HEK293 (cell line): ENCODE data around the gene PIGS.

Source experiments
- CTCF ChIA-PET: fragments of 350-600 bp; formaldehyde crosslinking; extraction: SDS; loops from one replicate; lab custom pipeline; 2021; ENCODE audit warnings: antibody characterized with exemption; lab: Yijun Ruan, JAX
- POLR2A ChIA-PET: fragments of 300-600 bp; formaldehyde crosslinking; extraction: SDS; loops from one replicate; lab custom pipeline; 2020; ENCODE audit warnings: antibody characterized with exemption, inconsistent platforms; lab: Yijun Ruan, JAX
- H3K27ac ChIP-seq: fragments of 200-500 bp; sonication (Bioruptor generic); 2 replicates; pipeline ENCODE4 v1.5.1; 2014; ENCODE audit warnings: low read depth, low read length, control low read depth, inconsistent platforms; ENCODE audit errors: extremely low read depth
- H3K36me3 ChIP-seq, 2 experiments: fragments of 200-500 bp in 1 of 2; sonication (Bioruptor generic) in 1 of 2; 1 replicate in 1 of 2; 2 replicates in 1 of 2; pipeline ENCODE4 v1.5.1; 2014 to 2017; ENCODE audit warnings: inconsistent platforms in 2 of 2, low read length in 2 of 2; ENCODE audit not compliant: control insufficient read depth in 2 of 2, insufficient read depth in 1 of 2
- H3K4me1 ChIP-seq: fragments of 200-500 bp; sonication (Bioruptor generic); 2 replicates; pipeline ENCODE4 v1.5.1; 2014; ENCODE audit warnings: mild to moderate bottlenecking, low read length, inconsistent platforms; ENCODE audit not compliant: control insufficient read depth, insufficient read depth
- H3K4me3 ChIP-seq: 2 replicates; pipeline ENCODE4 v1.5.1; 2011; ENCODE audit warnings: low read depth, mild to moderate bottlenecking, control low read depth, low read length, moderate library complexity
- H3K9me3 ChIP-seq: fragments of 200-500 bp; sonication (Bioruptor generic); 2 replicates; pipeline ENCODE4 v1.5.1; 2014; ENCODE audit warnings: low read depth, low read length, inconsistent platforms; ENCODE audit not compliant: control insufficient read depth, insufficient read depth
- BCL11A ChIP-seq: fragments of 450-650 bp; formaldehyde crosslinking; IDR thresholded peaks from 2 replicates; pipeline ENCODE4 v1.5.1; 2016; ENCODE audit warnings: low read depth, missing biosample characterization, missing genetic modification characterization
- IKZF3 ChIP-seq: fragments of 450-650 bp; IDR thresholded peaks from 2 replicates; pipeline ENCODE4 v1.5.0; 2018; ENCODE audit warnings: missing biosample characterization, mild to moderate bottlenecking, missing genetic modification characterization, moderate library complexity
- INSM2 ChIP-seq: fragments of 450-650 bp; formaldehyde crosslinking; IDR thresholded peaks from 2 replicates; pipeline ENCODE4 v1.5.1; 2016; ENCODE audit warnings: missing biosample characterization, missing genetic modification characterization
- PRDM4 ChIP-seq: fragments of 450-650 bp; formaldehyde crosslinking; IDR thresholded peaks from 2 replicates; pipeline ENCODE4 v1.5.1; 2017; ENCODE audit warnings: missing biosample characterization, missing genetic modification characterization
- RBAK ChIP-seq: fragments of 450-650 bp; formaldehyde crosslinking; IDR thresholded peaks from 2 replicates; pipeline ENCODE4 v1.5.1; 2016; ENCODE audit warnings: missing biosample characterization, missing genetic modification characterization
- SP3 ChIP-seq: fragments of 450-650 bp; formaldehyde crosslinking; IDR thresholded peaks from 2 replicates; pipeline ENCODE4 v1.5.1; 2016; ENCODE audit warnings: missing biosample characterization, missing genetic modification characterization
- YY1 ChIP-seq: fragments of 450-650 bp; formaldehyde crosslinking; IDR thresholded peaks from 2 replicates; pipeline ENCODE4 v1.5.1; 2018; ENCODE audit warnings: missing biosample characterization, missing genetic modification characterization
- ZBTB21 ChIP-seq: fragments of 450-650 bp; formaldehyde crosslinking; IDR thresholded peaks from 2 replicates; pipeline ENCODE4 v1.5.1; 2017; ENCODE audit warnings: missing biosample characterization, missing genetic modification characterization
- ZBTB8A ChIP-seq: fragments of 450-650 bp; formaldehyde crosslinking; IDR thresholded peaks from 2 replicates; pipeline ENCODE4 v1.5.1; 2016; ENCODE audit warnings: missing biosample characterization, missing genetic modification characterization
- ZNF140 ChIP-seq: fragments of 450-650 bp; formaldehyde crosslinking; IDR thresholded peaks from 2 replicates; pipeline ENCODE4 v1.5.1; 2016; ENCODE audit warnings: missing biosample characterization, missing genetic modification characterization
- ZNF169 ChIP-seq: fragments of 450-650 bp; formaldehyde crosslinking; IDR thresholded peaks from 2 replicates; pipeline ENCODE4 v1.5.1; 2016; ENCODE audit warnings: missing biosample characterization, missing genetic modification characterization
- ZNF2 ChIP-seq: fragments of 450-650 bp; formaldehyde crosslinking; IDR thresholded peaks from 2 replicates; pipeline ENCODE4 v1.5.1; 2016; ENCODE audit warnings: missing biosample characterization, missing genetic modification characterization
- ZNF335 ChIP-seq: fragments of 450-650 bp; formaldehyde crosslinking; conservative IDR thresholded peaks from 2 replicates; pipeline ENCODE4 v1.5.1; 2016; ENCODE audit warnings: missing biosample characterization, missing genetic modification characterization
- ZNF341 ChIP-seq: fragments of 450-650 bp; formaldehyde crosslinking; IDR thresholded peaks from 2 replicates; pipeline ENCODE4; 2016; ENCODE audit warnings: low read depth, missing biosample characterization, missing genetic modification characterization
- ZNF391 ChIP-seq: fragments of 450-650 bp; formaldehyde crosslinking; IDR thresholded peaks from 2 replicates; pipeline ENCODE4 v1.5.1; 2016; ENCODE audit warnings: low read depth, missing biosample characterization, missing genetic modification characterization, borderline replicate concordance
- ZNF404 ChIP-seq: fragments of 450-650 bp; formaldehyde crosslinking; IDR thresholded peaks from 2 replicates; pipeline ENCODE4 v1.5.1; 2017; ENCODE audit warnings: missing biosample characterization, missing genetic modification characterization
- ZNF449 ChIP-seq: fragments of 450-650 bp; formaldehyde crosslinking; IDR thresholded peaks from 2 replicates; pipeline ENCODE4 v1.5.1; 2017; ENCODE audit warnings: missing biosample characterization, mild to moderate bottlenecking, missing genetic modification characterization, moderate library complexity
- ZNF518A ChIP-seq: fragments of 450-650 bp; formaldehyde crosslinking; conservative IDR thresholded peaks from 2 replicates; pipeline ENCODE4 v1.5.1; 2016; ENCODE audit warnings: low read depth, missing biosample characterization, missing genetic modification characterization
- ZNF558 ChIP-seq: fragments of 450-650 bp; formaldehyde crosslinking; IDR thresholded peaks from 2 replicates; pipeline ENCODE4 v1.5.1; 2016; ENCODE audit warnings: missing biosample characterization, missing genetic modification characterization
- ZNF645 ChIP-seq: fragments of 450-650 bp; formaldehyde crosslinking; IDR thresholded peaks from 2 replicates; pipeline ENCODE4; 2016; ENCODE audit warnings: missing biosample characterization, missing genetic modification characterization
- ZSCAN16 ChIP-seq: fragments of 450-650 bp; formaldehyde crosslinking; IDR thresholded peaks from 2 replicates; pipeline ENCODE4 v1.5.1; 2016; ENCODE audit warnings: missing biosample characterization, missing genetic modification characterization
- TF ChIP-seq, protein P1 (sequence below): fragments of 450-650 bp; formaldehyde crosslinking; IDR thresholded peaks from 2 replicates; pipeline ENCODE4 v1.5.1; 2016; ENCODE audit warnings: missing biosample characterization, missing genetic modification characterization

The PIGS gene

GRCh38 chr17:28570716-28571360 is 486 bp downstream of the PIGS start (continued):
- TF ChIP-seq ZNF518A (tag by site-specific recombination) (no peak), ZNF335 (tag by site-specific recombination) (no peak; the same call in none of the 2 replicates), INSM2 (tag by site-specific recombination) (no peak), ZNF2 (tag by site-specific recombination) (no peak), IKZF3 (tag by site-specific recombination) (no peak), ZBTB8A (tag by site-specific recombination) (peak; percentile 48; the same call in 1 of the 2 replicates)

DNA sequence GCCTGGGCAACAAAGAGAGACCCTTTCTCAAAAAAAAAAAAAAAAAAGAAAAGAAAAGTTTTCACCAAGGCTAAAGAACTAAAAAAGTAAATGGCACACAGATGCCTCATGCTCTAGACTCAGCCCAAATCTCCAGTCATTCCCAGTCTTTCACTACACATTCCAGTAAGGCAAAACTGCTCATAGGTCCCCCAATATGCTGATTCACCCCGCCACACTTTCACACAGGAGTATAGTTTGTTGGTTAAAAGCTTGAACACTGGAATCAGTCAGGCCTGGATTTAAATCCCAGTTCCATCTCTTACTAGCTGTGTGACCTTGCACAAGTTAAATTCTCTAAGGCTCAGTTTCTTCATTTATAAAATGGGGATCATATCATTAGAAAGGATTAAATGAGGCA is 1.9 kb downstream of the PIGS start:
- no peaks in the 10 kb centered on the region for H3K9me3 ChIP-seq
- H3K4me1 ChIP-seq: peaks cover 11% of the 10 kb centered on the region
- peaks cover 32 to 53% of the 10 kb centered on the region in 2 experiments for H3K36me3 ChIP-seq
- ChIA-PET CTCF (interaction anchor here (0.6 to 4.5 kb wide), 5 partner anchors 9 to 79 kb away, joined by 3 to 26 read pairs (median 3); no protein-coding TSS in a partner anchor), POLR2A (interaction anchor here (0.7 to 2.5 kb wide), 4 partner anchors 9 to 83 kb away, joined by 3 to 14 read pairs (median 4); no protein-coding TSS in a partner anchor)
- no peak overlapping the region for H3K4me3 ChIP-seq
- no peak overlapping the region for H3K27ac ChIP-seq
- TF ChIP-seq ZSCAN16 (tag by site-specific recombination) (no peak), RBAK (tag by site-specific recombination) (no peak), SP3 (tag by site-specific recombination) (no peak), ZNF449 (tag by site-specific recombination) (no peak), ZNF391 (tag by site-specific recombination) (no peak), YY1 (tag by site-specific recombination) (no peak), ZNF645 (tag by site-specific recombination) (no peak), ZBTB21 (no peak), PRDM4 (tag by site-specific recombination) (no peak), ZNF169 (tag by site-specific recombination) (no peak), ZNF341 (no peak), ZNF404 (no peak), BCL11A (no peak), ZNF140 (tag by site-specific recombination) (no peak), ZNF558 (tag by site-specific recombination) (no peak)
- TF ChIP-seq, protein P1, sequence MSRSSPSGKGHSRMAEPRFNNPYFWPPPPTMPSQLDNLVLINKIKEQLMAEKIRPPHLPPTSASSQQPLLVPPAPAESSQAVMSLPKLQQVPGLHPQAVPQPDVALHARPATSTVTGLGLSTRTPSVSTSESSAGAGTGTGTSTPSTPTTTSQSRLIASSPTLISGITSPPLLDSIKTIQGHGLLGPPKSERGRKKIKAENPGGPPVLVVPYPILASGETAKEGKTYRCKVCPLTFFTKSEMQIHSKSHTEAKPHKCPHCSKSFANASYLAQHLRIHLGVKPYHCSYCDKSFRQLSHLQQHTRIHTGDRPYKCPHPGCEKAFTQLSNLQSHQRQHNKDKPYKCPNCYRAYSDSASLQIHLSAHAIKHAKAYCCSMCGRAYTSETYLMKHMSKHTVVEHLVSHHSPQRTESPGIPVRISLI (tag by site-specific recombination): no peak
